Fibroblast of upper back skin (primary cell): ENCODE measurements around the gene ANGPTL1.
A peak's percentile ranks its signal among the peaks of the same experiment; 100 is the strongest.
"Not testable (repeated sequence)": the region's sequence is repeated elsewhere in the genome, so short reads cannot be mapped to it uniquely, and the experiment has no call there.

Source experiments
- DNase-seq: peaks from one replicate; pipeline ENCODE4 v3.0.0-alpha.2; 2013

The ANGPTL1 gene

DNA sequence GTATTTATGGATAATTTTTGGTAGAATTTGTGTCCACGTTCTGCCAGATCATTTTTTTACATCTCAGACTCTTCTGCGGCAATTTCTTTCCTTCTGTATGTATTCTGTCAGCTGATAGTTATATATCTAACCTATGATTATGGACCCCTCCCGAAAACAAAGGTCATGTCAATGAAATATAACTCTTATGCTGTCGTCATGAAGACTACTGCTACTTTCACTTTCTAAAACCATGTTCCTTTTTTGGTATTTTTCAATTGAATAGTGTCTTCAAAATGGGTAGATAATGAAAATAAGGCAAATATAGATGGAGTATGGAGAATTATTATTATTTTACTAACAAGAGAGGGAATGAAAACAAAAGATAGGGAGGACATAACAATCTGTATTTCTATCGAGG lies 3.2 kb downstream of the ANGPTL1 start:
- peak; percentile 12 for DNase-seq

DNA sequence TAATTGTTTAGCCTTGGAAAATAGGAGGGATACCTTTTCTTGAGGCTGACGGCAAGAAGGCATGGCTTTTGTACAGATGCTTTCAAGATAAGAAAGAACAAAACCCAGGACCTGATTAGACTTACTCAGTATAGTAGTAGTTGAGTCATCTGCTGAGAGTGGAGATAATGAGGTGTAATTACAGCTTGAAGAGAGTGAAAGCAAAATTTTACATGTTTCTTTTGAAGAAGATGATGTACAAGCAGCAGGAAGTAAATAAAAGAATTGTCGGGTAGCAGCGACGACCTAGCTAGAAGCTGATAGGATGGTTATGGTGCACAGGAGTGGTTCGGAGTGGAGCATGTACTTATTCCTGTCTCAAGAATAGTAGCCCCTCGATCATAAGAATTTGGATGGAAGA lies 6.6 kb downstream of the ANGPTL1 start:
- no peak for DNase-seq

DNA sequence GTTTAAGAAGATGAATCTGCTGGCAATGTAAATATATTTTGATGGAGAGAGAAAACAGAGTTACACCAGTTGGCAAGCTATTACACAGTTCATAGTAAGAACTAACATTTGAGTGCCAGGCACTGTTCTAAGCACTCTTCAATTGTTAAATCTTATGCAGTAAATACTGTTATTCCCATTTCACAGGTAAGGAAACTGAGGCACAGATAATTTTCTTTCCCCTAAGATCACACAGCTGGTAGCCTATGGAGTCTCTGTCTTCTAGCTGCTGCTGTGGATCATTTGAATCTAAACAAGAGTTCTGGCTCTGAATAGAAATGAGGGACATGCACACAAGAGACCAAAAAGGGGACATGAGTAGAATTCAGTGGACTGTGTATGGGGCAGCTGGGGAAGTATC lies 8.0 kb downstream of the ANGPTL1 start:
- DNase-seq = no peak

DNA sequence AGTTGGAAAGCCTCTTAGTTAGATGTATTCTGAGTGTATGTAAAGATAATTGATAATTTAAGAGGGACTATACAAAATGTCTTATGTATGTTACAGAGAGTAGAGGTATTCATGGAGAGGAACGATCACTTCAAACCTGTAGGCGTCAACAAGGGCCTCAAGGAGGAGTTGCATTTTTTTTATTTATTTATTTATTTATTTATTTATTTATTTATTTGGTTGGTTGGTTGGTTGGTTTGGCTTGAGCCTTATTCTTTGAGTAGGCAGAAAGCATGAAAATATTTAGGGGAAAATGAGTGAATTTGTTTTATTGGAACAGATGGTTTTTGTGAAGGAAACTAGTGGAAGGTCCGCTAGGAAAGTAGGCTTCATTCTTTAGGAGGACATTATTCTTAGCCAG lies 8.5 kb downstream of the ANGPTL1 start:
- no peak for DNase-seq

DNA sequence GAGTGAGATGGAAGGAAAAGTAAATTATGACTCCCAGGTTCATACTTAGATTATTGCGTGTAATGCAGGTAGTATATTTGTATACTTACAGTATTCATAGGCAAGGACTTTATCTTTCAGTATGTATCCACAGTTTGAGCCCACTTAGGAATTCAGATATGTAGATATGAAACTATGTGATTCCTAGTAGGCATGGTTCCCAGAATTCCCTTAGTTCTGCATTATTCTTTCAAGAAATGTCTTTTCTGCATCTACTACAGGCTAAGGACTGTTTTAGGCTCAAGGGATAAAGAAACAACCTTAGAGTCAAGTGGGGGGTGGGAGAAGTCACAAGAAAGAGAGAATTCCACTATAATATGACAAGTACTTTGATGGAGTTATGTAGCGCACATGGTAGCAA lies 13.8 kb downstream of the ANGPTL1 start:
- no peak for DNase-seq

DNA sequence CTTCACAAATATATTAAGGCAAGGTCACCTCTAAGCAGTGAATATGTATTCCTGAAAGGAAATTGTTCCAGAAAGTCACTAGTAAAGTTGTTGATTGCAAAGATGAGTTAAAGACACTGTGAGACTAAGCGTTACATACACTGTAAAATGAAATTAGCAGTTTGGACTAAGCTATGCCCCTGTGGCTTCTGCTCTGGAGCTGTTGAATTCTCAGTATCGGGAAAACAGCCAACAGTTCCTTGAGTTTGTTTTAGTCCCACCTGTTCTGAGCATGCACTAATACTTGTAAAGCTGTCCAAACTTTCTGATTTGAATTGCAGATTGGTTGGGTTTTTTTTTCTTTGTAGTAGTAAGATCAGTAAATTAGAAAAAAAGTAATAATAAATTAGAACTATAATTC lies 21.0 kb downstream of the ANGPTL1 start:
- DNase-seq = no peak

DNA sequence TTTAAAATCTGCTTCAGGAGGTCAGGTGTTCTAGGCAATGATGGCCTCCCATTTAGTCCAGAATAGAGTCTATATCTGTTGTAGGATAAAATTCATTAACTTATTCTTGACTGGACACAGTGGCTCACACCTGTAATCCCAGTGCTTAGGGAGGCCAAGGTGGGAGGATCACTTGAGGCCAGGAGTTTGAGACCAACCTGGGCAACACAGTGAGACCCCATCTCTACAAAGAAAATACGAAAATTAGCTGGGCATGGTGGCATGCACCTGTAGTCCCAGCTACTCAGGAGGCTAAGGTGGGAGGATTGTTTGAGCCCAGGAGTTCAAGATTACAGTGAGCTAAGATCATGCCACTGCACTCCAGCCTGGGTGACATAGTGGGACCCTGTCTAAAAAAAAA lies 23.0 kb downstream of the ANGPTL1 start:
- not testable (repeated sequence) for DNase-seq

DNA sequence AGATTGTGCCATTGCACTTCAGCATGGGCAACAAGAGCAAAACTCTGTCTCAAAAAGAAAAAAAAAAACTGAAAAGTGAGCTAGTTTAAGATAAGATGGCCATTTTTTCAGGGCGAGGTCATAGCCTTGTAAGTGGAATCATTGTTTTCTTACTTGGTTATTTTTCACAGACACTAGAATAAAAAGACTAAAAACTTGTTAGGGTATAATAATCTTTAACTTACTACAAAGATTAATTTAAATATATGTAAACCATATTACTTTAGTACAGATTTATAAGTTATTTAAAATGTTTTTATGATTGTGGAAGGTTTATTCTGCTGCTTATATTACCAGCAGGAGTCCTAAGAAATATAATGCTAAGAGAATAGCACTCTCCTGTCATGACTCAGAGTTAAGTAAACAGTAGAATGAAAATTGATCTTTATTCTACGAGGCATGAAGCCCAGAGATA lies 23.5 kb downstream of the ANGPTL1 start:
- DNase-seq = peak; percentile 57

DNA sequence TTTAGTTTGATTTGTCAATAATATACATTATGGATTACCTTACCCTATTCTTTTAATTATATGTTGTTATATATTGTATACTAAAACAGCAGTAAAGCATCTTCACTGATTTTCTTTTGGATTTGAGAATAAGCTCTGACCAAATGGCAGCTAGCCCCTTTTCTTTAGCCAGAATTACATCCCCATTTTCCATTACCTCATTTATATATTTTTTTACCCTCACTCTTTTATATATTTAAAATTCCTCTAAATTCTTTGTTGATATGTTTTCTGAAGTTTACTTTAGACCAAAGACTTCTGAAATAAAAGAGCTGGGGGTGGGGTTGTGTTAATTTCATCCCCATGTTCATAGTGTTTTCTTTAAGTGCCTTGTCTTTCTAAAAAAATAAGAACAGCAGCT lies 24.6 kb downstream of the ANGPTL1 start:
- DNase-seq = no peak

DNA sequence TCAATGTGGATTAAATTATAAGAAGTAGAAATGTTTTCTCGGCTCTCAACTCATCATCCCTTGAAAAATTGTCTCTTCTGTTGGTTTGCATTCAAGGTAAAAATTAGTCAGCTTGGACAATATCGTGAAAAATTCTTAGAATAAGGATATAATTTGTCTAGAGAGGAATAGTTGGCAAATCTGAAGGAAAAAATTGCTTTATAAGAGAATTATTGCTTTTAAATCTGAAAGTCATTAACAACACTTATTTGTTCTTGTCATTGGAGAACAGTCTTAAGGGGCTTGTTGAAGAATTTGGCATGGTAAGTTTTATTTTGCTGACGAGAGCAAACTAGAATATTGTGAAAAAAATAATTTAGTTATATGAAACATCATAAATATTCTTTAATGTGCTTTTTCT lies 26.4 kb downstream of the ANGPTL1 start:
- no peak for DNase-seq

DNA sequence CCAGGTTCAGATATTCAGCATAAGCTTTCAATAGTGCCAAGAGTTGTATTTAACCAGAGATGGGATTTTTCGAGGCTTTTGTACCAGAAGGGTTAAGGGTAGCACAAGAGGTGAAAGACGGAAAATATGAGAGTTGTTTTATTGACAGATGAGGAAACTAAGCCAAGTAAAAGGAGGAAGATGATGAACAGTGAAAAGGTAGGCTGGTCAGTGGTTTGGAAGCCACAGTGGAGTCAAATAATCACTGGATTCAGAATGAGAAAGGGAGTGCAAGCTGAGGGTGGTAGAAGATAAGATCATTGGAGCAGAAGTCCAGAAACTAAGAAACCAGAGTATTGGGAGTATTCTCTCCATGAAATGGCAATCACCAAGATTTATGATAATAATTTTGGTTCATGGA lies 45.7 kb downstream of the ANGPTL1 start:
- DNase-seq = no peak

DNA sequence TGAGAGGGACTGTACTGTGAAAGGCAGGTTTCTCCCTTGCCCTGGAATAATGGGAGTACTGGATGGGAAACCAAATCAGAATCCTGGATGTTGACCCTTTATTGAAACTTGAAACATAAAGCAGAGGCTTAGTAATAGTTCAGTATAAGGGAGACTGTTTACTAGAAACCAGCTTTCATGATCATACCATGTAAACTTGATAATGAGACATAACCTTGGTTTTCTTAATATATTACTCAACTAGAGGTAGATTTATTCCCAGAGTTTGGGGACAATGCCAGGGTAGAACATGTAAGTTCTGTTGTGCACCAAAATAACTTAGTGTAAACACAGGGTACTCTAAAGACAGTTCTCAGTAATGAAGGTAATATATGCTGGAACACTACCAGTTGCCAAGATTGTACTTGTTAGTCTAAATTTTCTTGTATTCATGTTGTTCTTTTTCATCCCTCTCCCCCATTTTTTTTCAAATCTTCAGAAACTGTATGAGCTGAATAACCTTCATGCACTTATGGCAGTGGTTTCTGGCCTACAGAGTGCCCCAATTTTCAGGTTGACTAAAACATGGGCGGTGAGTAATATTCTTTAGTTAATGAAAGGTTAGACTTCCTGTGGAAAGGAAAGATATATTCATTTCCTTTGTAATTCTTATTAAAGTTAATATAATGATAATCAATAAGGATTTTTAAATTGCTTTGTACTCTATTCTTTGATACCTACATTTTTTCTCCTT lies 49.6 kb downstream of the ANGPTL1 start:
- no peak for DNase-seq

DNA sequence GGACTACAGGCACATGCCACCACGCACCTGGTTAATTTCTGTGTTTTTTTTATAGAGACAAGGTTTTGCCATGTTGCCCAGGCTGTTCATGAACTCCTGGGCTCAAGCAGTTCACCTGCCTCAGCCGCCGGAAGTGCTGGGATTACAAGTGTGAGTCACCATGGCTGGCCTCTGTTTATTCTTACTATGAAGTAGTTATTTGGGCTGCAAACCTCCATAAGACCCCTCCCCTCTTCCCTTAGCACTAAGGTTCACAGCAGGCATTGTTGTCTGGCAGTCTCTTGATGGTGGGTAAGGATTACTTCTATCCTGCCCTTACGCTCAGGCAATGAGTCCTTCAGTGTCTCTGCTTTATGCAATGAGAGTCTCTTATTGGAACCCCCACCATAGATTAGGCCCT lies 51.8 kb downstream of the ANGPTL1 start:
- no peak for DNase-seq

DNA sequence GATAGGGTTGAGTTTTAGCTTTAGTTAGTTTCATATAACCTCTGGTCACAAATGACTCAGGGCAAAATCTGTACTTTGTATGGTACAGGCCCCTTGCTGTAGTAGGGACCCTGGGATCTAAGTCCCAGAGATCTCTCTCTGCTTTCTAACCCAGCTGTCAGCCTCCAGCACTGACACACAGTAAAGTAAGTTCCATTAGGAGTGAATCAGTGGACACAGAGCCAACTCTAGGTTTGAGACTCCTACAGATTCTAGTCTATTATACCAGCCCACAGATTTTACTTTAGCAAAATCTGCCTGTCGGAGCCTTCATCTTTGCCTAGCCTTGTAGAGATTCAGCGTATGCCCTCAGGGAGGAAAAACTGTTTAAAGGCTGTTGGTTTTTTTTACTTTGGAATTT lies 52.5 kb downstream of the ANGPTL1 start:
- peak; percentile 60 for DNase-seq

DNA sequence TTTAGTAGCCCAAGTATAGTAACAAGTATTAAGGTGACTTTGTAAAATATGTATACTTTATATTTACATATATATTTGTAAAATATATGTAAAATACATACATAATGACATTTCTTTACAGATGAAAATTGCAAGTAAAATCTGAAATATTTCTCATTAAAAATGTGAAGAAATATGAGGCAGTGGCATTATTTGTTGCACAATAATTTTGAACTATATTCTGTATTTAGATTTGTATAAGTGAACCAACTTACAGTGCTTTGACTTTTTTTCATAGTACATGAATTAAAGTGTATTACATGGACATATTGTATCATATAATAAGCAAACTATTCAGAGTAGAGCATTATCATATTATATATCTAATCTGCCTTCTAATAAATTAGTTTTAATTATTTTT lies 60.3 kb downstream of the ANGPTL1 start:
- no peak for DNase-seq

DNA sequence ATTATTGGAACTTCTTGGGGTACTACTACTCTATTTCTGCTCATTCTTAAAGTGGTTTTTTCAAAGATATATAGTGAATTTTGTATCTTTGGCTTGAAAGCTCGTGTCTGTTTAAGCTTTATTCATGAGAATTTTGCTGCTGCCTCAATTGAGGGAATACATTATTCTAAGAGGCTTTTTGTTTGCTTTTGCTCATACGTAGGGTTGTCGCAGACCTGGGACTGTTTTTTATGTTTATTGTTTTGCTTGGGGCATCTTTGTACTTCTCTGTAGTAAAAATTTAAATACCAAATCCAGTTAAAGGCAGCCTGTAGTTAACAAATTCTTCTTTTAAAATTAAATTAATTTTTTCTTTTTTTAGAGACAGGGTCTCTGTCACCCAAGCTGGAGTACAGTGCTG lies 62.3 kb downstream of the ANGPTL1 start:
- no peak for DNase-seq

DNA sequence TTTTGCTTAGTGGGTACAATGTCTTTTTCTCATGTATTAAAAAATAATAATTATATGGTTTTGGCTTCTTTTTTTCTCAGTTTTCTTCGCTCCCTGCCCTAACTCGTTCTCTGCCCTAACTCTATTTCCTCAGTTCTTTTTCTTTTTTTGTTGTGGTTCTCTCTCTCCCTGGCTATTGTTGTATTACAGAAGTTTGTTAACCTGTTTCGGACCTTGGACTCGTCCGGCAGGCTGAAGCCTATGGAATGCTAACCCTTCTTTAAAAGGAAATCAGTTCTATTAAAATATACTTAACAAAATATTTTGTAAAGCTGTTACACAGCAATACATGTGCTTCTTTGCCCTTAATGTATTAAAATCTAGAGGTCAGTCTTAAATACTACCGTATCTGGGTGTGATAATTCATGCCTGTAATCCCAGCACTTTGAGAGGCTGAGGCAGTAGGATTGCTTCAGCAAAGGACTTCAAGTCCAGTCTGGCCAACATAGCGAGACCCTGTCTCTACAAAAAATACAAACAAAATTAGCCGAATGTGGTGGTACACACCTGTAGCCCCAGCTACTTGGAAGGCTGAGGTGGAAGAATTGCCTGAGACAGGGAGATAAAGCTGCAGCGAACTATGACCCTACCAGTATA lies 64.1 kb downstream of the ANGPTL1 start:
- no peak for DNase-seq

DNA sequence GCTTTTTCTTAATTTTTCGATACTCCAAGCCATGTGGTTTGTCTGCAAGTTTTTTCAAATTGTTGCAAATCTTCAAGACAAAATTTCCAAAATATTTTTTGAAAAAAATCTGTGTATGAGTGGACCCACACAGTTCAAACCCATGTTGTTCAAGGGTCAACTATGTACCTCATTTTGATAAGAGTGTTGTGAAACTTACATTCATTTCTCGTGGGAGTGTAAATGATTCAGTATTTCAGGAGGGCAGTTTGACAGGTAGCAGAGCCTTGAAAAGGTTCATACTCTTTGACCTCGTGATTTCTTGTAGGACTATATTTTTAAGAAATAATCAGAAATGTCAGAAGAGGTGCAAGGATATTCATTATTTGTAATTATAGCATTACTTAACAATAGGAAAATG lies 68.0 kb downstream of the ANGPTL1 start:
- no peak for DNase-seq
